ENCODE data around the gene PLPPR1.
"Not testable (repeated sequence)": the region's sequence is repeated elsewhere in the genome, so short reads cannot be mapped to it uniquely, and the experiment has no call there.

Gene PLPPR1

DNA sequence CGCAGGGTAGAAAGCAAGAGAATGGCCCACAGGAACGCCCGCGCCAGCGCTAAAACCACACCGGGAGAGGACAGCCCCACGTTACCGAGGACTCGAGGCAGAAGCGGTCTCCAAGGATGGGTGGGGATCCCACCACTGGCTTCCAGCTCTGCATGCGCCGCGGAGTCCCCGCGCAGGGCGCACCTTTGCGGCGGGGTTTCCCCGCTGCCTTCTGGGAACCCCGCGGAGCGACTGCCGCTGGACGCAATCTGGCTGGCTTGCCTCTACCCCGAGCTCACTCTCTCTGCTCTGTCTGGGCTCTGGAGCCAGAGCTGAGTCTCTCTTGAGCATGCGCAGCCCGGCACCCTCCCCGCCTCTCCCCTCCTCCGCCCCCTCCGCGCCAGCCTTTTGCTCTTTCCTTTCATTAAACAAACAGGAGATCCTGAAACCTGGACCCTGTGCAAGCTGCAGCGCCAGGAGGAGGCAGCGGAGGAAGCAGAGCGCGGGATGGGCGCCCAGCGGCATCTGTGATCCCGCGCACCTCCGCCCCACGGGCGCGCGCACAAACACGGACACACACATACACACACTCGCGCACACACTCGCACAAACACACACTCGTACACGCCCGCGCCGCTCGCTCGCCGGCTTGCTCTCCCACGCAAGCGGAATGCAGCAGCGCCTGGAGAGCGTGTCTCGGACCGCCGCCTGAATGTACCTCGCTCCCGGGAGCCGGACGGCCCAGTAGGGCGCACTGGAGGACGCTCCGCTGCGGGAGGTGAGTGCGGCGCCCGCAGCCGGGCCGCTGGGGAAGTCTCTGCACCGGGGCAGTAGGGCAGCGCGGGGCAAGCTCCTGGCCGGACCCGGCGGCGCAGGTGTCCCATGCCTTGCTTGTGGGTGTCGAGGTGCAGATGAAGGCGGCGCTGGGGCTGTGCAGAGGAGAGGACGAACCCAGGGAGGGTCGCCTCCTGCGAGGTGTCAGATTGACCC, at the start of gene PLPPR1:
Gene PLPPR1, plus strand, starts transcription at position 382 of the 969 bp plus-strand sequence.
- DNase-seq = peak; percentile 51

DNA sequence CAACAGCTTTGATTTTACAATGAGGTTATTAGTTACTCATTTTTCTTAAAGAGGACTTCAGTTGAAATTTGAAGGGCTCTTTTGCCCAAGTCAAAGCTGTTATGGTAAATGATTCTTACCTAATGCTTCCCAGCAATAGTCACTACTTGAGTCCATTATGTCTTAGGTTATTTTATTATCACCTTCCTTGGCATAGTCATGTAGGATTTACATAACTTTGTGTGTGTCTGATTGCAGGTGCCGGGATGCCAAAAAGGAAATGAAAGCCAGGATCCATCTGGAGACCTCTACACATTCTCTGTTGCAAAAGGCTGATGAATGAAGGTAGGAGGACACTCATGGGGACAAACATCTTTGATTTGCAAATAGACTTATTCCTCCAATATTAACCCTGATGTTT, 38.8 kb upstream of the PLPPR1 start:
- DNase-seq = no peak

DNA sequence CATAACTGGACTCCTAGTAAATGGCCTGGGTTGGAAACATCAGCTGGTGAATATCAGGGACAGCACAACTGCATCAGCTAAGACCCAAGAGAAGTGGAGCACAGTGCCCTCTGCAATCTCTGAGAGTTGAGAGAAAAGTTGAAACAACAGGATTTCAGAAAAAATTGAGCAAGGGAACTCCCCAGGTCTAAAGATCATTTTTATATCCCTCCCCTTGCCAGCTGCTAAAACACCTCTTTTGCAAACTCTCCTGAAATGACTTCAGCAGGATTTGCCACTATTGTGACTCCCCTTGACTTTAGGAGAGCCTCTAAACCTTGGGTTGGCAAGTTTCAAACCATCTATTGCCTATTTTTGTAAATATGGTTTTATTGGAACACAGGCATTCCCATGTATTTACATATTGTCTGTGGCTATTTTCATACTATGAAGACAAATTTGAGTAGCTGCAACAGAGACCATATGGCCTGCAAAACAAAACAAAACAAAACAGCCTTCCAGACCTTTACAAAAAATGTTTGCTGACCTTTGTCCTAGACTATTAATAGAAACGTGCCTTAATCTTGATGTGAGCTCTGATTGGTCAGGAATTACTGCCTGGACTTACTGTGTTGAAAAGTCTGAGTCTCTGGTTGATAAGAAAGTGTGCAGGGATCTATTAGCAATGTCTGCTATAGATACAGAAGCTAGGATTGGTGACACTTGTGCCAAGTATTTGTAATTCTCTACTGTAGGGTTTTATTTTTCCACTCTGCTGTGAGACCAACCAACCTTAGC, 37.7 kb upstream of the PLPPR1 start:
- DNase-seq = no peak

DNA sequence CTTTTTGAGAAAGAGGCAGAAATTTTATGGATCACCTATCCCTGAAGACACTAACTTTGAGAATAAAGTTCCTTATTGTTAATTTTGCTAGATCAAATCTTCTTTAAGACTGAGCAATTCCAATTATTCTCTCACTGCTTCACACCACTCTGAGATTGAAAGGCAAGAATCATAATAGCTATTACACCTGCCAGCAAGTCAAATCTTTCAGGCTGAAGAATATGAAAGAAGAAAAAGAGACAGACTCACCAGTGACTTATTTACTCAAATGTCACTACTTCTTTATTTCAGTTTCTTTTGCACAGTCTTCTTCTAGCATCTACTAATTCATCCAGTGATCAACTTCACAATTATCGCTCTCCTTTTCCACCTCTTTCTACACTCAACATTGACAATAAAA, 35.9 kb upstream of the PLPPR1 start:
- no peak for DNase-seq

DNA sequence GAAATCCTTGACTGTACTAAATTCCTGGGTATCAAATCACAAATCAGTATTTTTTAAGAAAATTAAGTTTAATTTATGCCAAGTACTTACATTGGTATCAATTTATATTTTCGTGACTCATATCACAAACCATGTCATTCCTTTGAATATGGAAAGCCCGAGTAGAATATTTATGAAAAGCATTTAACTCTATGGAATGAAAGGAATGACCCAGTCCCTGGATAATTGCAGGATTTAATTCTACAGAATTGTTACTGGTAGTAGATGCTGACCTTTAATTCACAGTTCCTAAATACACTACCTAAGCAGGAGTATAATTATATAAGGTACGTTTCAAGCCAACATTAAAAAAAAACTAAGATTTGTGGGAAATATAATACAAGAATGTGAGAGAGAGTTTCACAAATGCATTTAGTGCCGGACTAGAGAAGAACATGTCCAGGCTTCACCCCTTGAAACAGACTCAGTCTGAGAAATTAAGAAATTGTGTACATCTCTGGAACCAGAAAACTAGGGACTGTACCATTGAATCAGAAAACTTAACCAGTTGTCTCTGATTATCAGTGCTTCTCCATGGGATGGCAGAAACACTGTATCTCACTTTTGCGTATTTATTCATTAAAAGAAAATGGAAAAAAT, 28.5 kb upstream of the PLPPR1 start:
- no peak for DNase-seq

DNA sequence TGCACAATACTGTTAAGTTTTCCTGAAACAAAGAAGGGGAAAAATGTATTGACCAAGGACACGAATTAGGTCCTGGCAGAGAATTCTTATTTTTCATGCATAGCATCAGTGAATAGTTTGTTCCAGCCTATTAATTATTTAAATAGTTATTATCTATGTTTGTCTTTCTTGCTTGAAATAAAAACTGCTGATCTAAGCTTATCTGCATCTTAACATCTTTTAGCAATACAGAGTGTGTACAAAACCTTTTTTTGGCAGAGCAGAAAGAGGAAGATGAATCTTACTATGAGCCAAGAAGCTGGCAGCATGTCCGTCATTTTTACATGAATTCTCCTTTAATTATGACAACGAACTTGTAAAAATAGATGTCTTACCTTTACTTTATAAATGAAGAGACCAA, 23.3 kb upstream of the PLPPR1 start:
- DNase-seq = no peak

DNA sequence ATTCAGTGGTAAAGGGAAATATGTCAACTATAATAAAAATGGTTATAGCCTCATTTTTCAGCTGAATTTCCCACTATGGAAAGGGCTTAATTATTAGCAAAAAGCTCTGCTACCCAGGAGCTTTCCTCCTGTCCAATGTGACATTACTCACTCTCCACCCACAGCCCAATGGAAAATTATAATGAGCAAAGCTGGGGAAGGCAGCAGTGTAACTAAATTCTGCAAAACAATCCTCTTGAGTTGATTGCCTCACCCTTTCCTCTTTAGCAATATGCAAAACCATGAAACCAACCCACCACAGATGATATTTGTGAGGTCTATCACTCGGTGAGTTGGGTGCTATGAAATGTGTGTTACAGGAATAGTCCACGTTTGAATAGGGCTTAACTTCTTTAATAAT, 14.0 kb upstream of the PLPPR1 start:
- no peak for DNase-seq

DNA sequence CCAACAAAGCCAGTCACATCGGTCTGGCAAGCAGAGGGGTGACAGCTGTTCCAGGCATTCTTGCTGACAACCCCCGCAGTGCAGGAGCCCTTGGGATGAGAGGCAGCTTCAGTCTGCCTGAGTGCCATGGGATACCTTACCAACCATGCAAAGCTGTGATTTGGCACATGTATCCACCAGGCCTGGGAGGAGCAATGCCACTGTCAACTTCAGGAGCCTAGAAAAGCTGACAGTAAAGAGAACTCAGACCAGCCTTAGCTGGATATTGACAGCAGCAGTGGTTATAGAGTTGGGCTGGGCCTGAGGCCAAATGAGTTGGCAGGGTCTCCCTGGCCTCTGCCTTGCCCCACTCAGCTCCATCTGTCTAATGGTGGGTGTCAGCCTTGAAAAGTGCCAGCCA, 10.1 kb upstream of the PLPPR1 start:
- DNase-seq = no peak

DNA sequence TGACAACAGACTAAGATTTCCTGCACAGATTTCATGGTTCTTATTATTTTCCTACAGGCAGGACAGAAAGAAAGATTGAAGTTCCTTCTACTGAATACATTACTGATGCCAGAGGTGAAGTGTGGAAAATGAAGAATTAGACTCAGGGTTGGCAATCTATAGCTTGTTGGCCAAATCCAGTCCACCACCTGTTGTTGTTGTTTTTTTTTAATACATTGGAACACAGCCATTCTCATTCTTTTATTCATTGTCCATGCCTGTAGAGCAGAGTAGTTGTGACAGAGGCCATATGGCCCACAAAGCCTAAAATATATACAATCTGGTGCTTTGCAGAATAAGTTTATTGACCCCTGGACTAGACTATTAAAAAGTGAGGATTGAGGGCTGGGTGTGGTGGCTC, 5.8 kb upstream of the PLPPR1 start:
- no peak for DNase-seq

DNA sequence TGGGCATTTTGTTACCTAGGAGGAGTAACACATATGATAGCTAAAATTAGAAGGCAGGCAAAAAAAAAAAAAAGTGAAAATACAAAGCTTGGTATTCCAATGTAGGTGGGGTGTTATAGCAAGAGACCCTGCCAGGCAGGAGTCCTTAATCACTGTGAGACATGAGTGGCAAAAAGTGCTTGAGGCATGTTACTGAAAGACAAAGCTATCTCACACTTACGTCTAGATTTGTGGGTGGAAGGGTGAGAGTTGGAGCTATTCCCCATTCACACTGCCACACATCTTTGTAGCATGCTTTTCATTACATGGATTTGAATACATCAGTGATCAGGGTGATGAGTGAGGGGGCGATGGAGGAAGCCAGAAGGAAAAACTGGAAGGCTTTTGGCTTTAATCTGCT, 2.6 kb upstream of the PLPPR1 start:
- DNase-seq = no peak

DNA sequence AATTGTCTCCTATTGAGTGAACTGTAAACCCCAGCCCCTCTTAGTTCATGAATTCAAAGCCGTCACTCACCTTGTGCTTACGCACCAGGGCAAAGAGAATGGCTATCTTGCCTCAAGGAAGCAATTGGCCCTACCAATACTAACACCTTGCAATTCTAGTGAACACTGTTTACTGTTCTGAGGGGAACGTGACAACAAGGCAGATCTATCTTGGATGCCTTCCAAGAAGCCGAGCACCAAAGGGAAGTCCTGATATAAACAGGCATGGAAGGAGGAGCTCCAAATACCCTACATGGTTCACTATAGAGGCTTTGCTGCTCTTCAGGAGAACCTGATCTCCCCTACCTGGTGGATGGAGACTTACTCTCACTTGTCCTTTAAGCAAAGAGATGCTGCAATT, 1.7 kb upstream of the PLPPR1 start:
- DNase-seq = no peak

DNA sequence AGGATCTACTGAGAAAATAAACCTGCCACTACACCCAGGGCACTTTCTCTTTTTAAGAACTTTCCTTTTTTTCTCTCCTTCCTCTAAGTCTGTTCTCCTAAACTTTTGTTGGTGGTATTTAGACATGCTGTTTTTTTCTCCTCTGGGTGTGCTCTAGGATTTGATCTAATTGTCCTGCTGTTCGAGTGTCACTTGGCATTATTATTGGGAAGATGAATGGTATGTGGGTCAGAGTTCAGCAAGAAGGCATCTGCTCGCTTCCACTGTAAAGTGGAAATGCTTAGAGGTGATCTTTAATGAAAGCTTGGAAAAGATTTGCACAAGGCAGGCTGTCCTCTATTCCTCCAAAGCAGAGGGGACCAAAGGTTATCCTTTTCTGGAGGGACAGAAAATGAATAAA, 1.3 kb upstream of the PLPPR1 start:
- no peak for DNase-seq

DNA sequence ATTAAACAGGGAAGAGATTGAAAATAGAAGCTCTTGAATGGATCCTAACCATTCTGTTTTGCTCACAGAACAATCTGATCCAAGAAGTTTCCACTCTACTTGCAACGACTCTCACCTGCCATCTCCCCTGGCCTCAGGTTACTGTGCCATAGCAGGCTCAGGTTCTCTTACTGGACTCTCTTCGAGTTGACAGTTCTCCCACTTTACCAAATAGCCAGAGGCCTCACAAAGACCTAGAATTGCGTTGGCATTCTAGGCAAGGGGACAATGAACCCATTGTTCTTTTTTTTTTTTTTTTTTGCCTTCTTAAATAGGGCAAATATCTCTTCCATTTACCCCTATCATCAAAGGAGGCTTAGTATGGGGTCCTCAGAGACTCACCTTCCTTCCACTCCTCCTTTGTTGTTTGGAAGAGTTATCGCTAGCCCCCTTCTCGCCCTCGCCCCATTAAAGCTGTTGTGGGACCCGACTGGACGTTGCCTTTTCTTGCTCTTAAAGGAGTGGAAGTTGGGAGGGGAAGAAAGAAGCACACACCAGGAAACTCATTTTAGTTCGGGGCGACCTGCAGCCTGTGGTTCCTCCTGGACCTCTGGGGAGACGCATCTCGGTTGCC, 688 bp upstream of the PLPPR1 start:
- DNase-seq = no peak

DNA sequence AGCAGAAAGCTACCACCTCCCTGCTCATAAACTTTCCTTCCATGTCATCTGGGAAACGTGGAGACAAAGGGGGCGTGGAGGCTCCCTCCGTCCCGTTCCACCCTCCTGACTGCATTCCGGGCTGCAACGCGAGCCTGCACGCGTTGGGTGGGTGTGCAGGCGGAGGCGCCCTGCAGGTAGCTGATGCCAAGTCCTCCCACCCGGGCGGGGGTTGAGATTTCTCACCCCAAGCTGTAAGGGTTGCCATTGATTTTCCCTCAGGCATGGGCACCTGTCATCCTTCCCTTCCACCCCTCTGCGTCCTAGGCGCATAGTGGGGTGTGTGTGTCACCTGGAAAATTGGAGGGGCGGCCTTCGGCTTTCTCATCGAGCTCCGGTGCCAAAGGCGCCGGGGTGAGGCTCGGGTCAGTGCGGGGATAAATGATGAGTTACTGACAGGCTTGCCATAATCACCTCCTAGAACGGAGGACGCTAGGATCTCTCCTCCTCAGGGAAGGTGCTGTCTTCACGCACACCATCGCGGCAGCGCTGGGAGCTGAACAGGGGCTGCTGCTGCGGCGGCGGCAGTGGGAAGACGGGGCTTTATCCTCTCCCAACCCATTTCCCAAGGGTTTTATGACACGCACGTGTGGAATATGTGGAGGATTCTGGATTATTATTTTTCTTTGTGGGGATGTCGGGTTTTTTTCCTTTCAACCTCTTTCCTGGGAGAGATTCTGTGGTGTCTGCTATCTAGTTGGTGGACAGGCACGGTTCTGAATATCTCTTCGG, 973 bp downstream of the PLPPR1 start:
- DNase-seq = no peak

DNA sequence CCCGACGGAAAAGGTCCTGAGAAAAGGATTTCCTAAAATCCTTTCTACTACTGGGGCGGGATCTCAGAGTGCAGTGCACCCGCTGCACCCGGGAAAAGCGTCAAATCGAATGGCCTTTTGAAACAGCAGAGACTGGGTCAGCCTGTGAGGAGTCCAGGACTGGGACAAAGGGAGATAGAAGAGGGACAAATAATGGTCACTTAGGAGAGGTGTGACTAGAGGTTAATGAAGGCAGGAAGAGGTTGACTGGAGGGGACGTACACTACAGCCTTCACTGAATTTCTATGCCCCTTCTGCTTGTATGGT, 1.5 kb downstream of the PLPPR1 start:
- DNase-seq = no peak

DNA sequence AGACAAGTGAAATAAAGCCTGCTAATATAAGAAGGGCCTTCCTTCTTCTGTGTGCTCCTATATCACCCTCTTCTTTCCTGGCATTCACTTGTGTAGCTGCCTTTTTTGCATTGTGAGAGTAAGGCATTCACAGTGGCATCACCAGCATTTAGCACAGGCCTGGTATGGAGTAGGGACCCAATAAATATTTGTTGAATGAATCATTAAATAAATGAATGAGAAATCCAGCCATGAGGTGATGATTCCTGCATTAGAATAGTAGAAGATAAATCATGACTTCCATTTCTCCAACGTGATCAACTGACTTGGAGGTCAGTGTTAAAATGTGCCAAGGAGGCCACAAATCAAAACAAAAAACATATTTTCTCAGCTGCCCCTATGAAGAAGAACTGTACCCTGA, 3.9 kb downstream of the PLPPR1 start:
- no peak for DNase-seq

DNA sequence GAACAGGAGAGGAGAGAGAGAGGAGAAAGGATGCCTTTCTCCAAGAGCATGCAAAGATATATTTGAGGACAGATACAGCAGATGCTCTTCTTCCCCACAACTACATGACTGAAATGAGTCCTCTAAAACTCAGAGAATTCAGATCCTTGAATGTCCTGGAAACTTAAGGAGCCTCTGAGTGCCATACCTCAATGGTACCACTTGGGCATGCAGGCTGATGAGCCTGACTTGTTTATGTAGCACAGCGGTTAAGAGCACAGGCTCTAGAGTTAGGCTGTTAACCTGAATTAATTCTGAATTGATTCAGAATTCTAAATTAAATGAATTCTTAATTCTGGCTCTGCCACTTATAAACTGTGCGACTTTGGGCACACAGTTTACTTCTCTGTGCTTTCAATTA, 5.7 kb downstream of the PLPPR1 start:
- no peak for DNase-seq

DNA sequence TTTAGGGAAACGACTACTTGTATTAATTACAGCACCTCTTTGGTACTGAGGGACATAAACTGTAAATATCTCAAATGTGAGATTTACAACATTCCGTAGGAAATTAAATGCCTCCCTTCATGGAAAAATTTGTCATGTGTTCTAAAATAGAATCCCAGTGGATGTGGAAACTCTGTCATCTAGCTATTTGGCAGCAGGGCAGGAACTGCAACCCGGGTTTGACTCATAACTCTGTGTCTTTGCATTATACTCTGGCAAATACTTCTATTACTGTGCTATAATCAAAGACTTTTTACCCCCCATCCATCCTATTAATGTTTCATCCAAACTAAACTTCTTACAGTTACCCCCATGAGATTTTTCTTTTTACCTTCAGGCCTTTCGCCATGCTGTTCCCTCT, 6.6 kb downstream of the PLPPR1 start:
- DNase-seq = no peak

DNA sequence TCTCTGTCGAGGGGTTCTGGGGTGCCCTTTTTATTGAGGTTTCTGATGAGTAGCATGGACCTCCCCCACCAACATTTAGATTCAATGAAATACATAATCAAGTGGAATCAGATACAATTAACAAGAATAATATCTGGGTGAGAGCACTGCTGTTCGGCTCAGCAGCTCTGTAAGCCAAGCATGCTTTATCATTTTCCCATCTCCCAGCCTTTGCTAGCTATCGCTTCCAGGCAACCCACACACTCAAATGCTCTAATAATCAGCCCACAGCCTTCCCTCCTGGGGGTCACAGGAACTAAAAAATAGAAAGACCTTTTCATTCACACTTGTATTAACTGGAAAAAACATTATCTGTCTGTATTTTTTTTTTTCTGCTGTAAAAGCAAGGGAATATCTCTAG, 8.9 kb downstream of the PLPPR1 start:
- no peak for DNase-seq

DNA sequence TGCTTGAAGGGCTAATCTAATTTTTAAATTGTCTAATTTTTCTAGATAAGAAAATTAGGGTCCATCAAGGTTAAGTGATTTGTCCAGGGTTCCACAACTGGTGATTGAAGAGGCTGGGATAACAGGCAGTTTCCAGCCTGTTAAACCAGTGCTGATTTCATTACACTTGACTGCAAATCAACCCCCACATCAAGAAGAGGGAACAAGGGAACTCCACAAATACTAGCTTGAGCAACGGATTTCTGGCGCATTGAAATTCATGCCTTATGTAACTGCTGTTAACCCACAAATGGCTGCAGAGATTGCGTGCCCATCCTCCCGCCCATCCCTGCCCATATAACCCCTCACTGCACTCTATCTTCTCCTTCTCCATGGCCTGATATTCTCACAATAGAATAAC, 10.0 kb downstream of the PLPPR1 start:
- no peak for DNase-seq

DNA sequence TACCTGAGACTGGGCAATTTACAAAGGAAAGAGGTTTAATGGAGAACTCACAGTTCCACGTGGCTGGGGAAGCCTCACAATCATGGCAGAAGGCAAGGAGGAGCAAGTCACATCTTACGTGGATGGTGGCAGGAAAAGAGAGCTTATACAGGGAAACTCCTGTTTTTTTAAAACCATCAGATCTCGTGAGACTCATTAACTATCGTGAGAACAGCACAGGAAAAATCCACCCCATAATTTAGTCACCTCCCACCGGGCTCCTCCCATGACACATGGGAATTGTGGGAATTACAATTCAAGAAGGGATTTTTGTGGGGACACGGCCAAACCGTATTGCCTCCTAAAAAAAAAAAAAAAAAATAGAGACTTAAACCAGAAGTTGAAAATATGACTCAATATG, 11.1 kb downstream of the PLPPR1 start:
- not testable (repeated sequence) for DNase-seq

DNA sequence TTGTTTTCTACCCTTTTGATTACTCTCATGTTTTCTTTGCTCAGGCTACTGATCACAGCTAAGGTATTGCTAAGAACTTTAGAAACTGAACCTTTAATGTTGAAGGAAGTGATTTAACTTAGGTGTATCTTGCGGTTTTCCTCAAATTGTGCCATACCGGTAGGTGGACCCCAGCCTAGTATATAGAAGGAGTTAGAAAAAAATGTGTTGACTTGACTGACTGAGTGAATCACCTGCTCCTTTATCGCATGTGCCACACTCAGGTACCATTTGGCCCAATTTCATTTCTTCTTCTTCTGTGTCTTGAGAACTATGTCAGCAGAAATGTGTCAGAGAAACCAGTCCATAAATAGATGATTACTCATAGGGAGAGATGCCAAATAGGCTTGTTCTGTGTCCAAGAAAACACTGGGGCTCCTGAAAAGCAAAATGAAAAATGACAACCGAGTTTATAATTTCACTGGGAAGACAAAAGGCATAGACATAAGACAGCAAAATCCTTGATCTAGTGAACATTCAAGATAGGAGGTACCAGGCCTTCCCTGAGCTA, 19.4 kb downstream of the PLPPR1 start:
- DNase-seq = no peak
